GM12873 (cell line): ENCODE results near the gene POLR3H.

Experiments used
- CTCF ChIP-seq: IDR thresholded peaks from 2 replicates; pipeline ENCODE4 v1.5.1; 2012; ENCODE audit warnings: low read depth, mild to moderate bottlenecking, moderate library complexity, low read length, control low read depth; ENCODE audit not compliant: insufficient read depth; ENCODE audit errors: missing control alignments

Gene POLR3H

GRCh38 chr22:41561788-41562187, 17.5 kb upstream of the POLR3H start:
- no peak for TF ChIP-seq CTCF

- TF ChIP-seq CTCF: no peak
Measured at GRCh38 chr22:41561335-41561734, 17.1 kb upstream of the POLR3H start.

DNA sequence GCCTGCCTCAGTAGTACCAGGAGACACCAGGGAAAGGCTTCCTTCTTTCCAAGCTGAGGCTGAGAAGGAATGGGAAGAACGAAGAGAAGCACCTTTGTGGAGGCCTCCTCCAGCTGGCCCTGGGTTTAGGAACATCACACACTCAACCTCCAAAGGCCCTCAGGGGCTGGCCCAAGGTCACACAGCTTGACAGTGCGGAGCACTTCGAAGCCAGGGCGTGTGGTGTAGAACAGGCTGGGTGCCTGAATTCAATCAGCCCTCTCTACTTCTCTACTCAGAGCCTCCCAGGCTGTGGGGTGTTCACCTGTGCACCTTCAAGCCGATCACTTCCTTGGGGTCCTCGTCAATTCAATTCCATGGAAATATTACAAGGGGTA, 15.8 kb upstream of the POLR3H start:
- no peak for TF ChIP-seq CTCF

DNA sequence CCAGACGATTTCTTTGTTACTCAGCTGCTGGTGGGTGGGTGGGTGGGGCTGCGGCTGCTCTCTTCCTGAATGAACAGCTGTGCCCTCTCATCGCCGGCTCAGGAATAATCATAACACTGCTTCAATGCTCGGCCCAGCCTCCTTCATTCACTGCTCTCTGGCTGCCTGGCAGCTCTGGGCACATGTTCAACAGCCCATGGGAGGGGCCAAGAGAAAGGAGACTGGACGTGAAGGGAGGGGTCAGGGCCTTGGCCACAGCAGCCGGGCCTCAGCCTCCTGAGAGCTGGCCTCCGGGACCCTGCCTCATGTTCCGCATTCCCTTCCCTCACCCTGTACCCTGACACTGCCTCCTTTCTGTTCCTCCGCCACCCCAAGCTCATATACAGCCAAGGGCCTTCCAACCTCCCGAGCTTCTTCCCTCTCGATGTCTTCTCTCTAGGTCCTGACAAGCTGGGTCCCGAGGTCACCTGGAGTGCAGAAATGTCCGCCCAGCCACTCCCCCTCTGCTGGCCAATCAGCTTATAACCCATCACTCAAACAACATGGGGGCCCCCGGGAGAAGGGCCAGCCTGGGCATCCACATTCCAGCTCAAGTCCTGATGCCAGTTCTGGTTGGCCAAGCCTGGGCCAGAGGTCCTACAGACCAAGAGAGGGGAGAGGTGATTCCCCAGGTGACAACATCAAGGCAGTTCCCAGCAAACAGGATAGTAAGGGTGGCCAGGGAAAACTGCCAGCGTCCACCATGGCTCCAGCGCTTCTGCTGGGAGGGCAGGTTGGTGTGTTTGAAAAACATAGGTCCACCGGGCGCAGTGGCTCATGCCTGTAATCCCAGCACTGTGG, 13.4 kb upstream of the POLR3H start:
- TF ChIP-seq CTCF: no peak

GRCh38 chr22:41556561-41556960, 12.3 kb upstream of the POLR3H start:
- TF ChIP-seq CTCF: no peak

GRCh38 chr22:41555325-41555982, 11.2 kb upstream of the POLR3H start:
- no peak for TF ChIP-seq CTCF

DNA sequence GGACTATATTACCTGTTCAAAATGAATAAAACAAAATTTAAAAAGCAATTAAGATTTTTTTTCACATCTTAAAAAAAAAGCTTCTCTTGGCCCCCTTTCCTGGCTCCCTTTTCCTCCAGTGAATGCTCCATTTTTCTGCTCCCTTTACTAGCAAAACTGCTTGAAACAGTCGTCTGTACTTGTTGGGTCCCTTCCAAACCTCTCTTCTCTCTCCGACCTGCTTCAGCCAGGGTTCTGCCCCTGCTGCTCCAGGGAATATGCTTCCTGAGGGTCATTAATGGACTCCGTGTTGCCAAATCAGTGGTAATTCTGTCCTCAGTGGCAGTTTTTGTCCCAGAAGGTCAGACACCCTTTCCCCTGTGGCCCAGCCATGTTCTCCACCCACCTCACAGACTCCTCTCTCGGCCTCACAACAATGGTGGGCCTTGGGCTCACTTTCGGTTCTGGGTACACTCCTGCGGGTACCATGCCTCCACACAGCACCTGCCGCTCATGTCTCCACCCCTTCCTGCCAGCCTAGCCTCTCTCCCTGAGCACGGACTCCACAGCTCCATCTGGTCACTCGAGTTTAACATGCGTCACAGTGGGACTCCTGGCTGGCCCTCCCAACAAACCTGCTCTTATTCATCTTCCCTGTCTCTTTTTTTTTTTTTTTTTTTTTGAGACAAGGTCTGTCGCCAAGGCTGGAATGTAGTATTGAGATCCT, 7.8 kb upstream of the POLR3H start:
- TF ChIP-seq CTCF: no peak
